Psoas muscle (tissue), 8 donors: Measurements from ENCODE around the gene CADPS. TPM values are rescaled to one million over a fixed set of nuclear protein-coding genes. Genes with fewer than 3 reads are reported as not detected.

Source experiments
- ATAC-seq, 4 donors: fragments of 200-7000 bp; cut with Tn5 transposase; one replicate each; pipeline ENCODE4 v1.9.1; 2020; ENCODE audit warnings: moderate library complexity in 3 of 4, mild to moderate bottlenecking in 2 of 4
- DNase-seq, 2 donors: peaks; one replicate each; pipeline ENCODE4 v3.0.0-alpha.2; 2020
- H3K27ac ChIP-seq: fragments of 200-600 bp; one replicate; pipeline ENCODE4 v1.8.0; 2022
- H3K27me3 ChIP-seq, 3 donors: fragments of 200-600 bp in 1 of 3; one replicate each; pipeline versions ENCODE4 v1.6.1 to v1.8.0; 2013 to 2022; ENCODE audit warnings: low read length in 2 of 3, mild to moderate bottlenecking in 2 of 3, moderate library complexity in 1 of 3; ENCODE audit not compliant: insufficient read depth in 3 of 3
- H3K36me3 ChIP-seq, 2 donors: fragments of 200-600 bp in 1 of 2; one replicate each; pipeline versions ENCODE4 v1.6.1 to v1.8.0; 2013 to 2022; ENCODE audit warnings: low read depth in 1 of 2, mild to moderate bottlenecking in 1 of 2, moderate library complexity in 1 of 2; ENCODE audit not compliant: insufficient read depth in 1 of 2
- H3K4me1 ChIP-seq: fragments of 200-600 bp; one replicate; pipeline ENCODE4 v1.8.0; 2022
- H3K4me3 ChIP-seq: fragments of 200-600 bp; one replicate; pipeline ENCODE4 v1.8.0; 2022; ENCODE audit warnings: mild to moderate bottlenecking
- H3K9me3 ChIP-seq: fragments of 200-600 bp; one replicate; pipeline ENCODE4 v1.8.0; 2022
- CTCF ChIP-seq: fragments of 200-600 bp; IDR thresholded peaks from one replicate; pipeline ENCODE4 v1.8.0; 2022; ENCODE audit warnings: antibody characterized with exemption
- whole genome bisulfite sequencing, 3 donors: extraction: QIAGEN DNeasy Blood & Tissue Kit; methylation state at CpG; one replicate each; pipeline versions ENCODE4 v1.1.6 to v1.1.7; 2013; 5-methylcytosine and 5-hydroxymethylcytosine counted together
- intact Hi-C, 2 donors: fragments of 100-400 bp; cut with DNase I; formaldehyde crosslinking; loops; one replicate each; pipeline versions ENCODE4 v1.11.0 to v1.14.2; 2022
- polyA plus RNA-seq, 3 donors: library from polyadenylated mRNA; stranded (reverse); fragments of 200-250 nt; gene quantifications; one replicate each; pipeline ENCODE4 v1.2.3, GENCODE V29; 2013
- total RNA-seq, 4 donors: library from RNA; stranded (reverse); fragmentation: NEBNext Ultra II Directional in 2 of 4; extraction: Animal tissue kit (Norgen Biotek cat#: 25700) in 2 of 4; gene quantifications; one replicate each; pipeline versions ENCODE4 v1.2.1 to v1.2.4, GENCODE V29; 2021 to 2023
- donor health status: healthy with polysubstance abuse.
- donor health status: DM: no; HTN: no; CAD: no; lungs with moderate emphysema.
- donor health status: Bipolar disorder and iron deficiency.
- donor health status: healthy.
- donor health status: DM: yes; HTN: yes; CAD: no.
- donor health status: DM: no; HTN: no; CAD: no.
- donor health status: DM: no; HTN: no; CAD: no.
- donor health status: DM: yes; HTN: yes; CAD: no.

Gene CADPS
- total and polyA plus RNA-seq, 7 donors = 0.01 to 0.07 (median 0.04) TPM; not detected in 4

GRCh38 chr3:62749657-62750056 is 125.6 kb downstream of the CADPS start:
- WGBS, 3 donors = 67 to 85% (median 81%) methylated on average over 2 of the region's 2 CpGs
- Histone ChIP-seq H3K27me3 (no peaks in the 10 kb centered on the region), H3K36me3 (no peaks in the 10 kb centered on the region), H3K9me3 (no peaks in the 10 kb centered on the region), H3K4me3 (no peak overlapping the region), H3K27ac (no peak overlapping the region), H3K4me1 (no peaks in the 10 kb centered on the region)
- ATAC-seq = no peak
- no peak for TF ChIP-seq CTCF
- no peak for DNase-seq
- intact Hi-C loops = no loop called here

- Histone ChIP-seq H3K4me3 (no peak overlapping the region), H3K27ac (no peak overlapping the region), H3K36me3 (no peaks in the 10 kb centered on the region), H3K9me3 (no peaks in the 10 kb centered on the region), H3K27me3 (no peaks in the 10 kb centered on the region), H3K4me1 (no peaks in the 10 kb centered on the region)
- WGBS, 3 donors = 83 to 88% (median 87%) methylated on average over 4 of the region's 4 CpGs
- DNase-seq (no peak), ATAC-seq (no peak)
- intact Hi-C loops = no loop called here
- TF ChIP-seq CTCF = no peak
These were observed 126.1 kb downstream of the CADPS start for GRCh38 chr3:62749130-62749529.

- ATAC-seq = no peak
- WGBS, 3 donors = 71 to 87% (median 76%) methylated on average over 3 of the region's 3 CpGs
- H3K27ac ChIP-seq = no peak overlapping the region
- no peak overlapping the region for H3K4me3 ChIP-seq
- H3K9me3 ChIP-seq = peaks cover 8% of the 10 kb centered on the region
- no peak for TF ChIP-seq CTCF
- no peaks in the 10 kb centered on the region for H3K4me1 ChIP-seq
- intact Hi-C loops = no loop called here
- H3K36me3 ChIP-seq = no peaks in the 10 kb centered on the region
- no peaks in the 10 kb centered on the region for H3K27me3 ChIP-seq
- no peak for DNase-seq
These were observed 137.8 kb downstream of the CADPS start for GRCh38 chr3:62737449-62737848.

DNA sequence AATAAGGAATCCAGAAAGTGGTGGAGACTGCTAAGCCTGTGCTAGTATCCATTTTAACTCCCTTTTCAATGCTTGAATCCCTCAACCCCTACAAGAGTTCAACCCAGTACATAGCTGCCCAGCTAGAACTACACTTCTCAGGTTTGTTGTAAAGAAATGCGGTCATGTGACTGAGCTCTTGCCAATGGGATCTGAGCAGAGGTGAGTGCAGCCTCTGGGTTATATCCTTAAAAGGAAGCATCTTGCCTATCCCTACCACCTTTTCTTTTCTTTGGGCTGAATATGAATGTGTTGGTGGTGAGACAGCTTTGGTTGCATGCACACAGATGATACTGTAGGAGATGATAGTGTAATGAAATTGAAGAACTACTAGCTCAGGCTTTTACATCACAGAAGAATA is 139.7 kb downstream of the CADPS start:
- 96 to 100% (median 97%) methylated on average over 1 of the region's 1 CpG for WGBS, 3 donors
- H3K36me3 ChIP-seq = no peaks in the 10 kb centered on the region
- TF ChIP-seq CTCF = no peak
- no peak overlapping the region for H3K4me3 ChIP-seq
- DNase-seq = no peak
- H3K27me3 ChIP-seq = no peaks in the 10 kb centered on the region
- peaks cover 8% of the 10 kb centered on the region for H3K9me3 ChIP-seq
- no peak for ATAC-seq
- no peaks in the 10 kb centered on the region for H3K4me1 ChIP-seq
- intact Hi-C loops = no loop called here
- H3K27ac ChIP-seq = no peak overlapping the region

DNA sequence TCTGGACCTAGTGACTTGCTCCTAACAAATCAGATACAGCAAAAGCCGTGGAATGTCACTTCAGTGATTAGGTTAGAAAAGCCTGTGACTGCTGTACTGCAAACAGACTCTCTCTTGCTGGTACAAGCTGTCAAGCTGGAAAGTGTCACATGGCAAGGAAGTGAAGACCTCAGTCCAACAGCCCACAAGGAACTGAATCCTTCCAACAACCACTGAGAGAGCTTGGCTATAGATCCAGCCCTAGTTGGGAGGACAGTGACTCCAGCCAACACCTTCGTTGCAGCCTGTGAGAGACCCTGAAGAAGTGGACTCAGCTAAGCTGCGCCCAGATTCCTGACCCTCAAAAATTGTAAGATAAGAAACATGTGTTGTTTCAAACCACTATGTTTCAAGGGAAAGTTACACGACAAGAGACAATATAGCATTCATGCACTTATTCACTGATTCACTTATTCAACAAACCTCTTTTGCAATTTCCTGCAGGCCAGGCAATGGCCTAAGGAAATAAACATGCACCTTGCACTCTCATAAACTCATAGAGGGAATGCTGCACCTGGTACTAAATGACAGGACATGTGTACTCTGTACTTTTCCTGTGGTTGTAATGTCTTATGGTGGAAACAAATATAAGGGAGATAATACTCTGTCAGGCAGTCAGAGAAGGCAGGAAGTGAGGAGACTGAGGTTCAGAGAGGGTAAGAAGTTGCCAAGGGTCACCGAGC is 142.9 kb downstream of the CADPS start:
- no peak overlapping the region for H3K4me3 ChIP-seq
- DNase-seq (no peak), ATAC-seq (no peak)
- no peaks in the 10 kb centered on the region for H3K9me3 ChIP-seq
- whole genome bisulfite sequencing, 3 donors = 71 to 85% (median 84%) methylated on average over 5 of the region's 5 CpGs
- H3K27me3 ChIP-seq = no peaks in the 10 kb centered on the region
- no peak overlapping the region for H3K27ac ChIP-seq
- no peaks in the 10 kb centered on the region for H3K36me3 ChIP-seq
- intact Hi-C loops = no loop called here
- no peaks in the 10 kb centered on the region for H3K4me1 ChIP-seq
- TF ChIP-seq CTCF = no peak
